Sigmoid colon (tissue), 7 donors: ENCODE data around the gene RIMKLB. TPM values are rescaled to one million over a fixed set of nuclear protein-coding genes. Genes with fewer than 3 reads are reported as not detected.

ENCODE experiments used
- DNase-seq: peaks from one replicate; pipeline ENCODE4 v3.0.0-alpha.2; 2019
- H3K27ac ChIP-seq, 4 donors: fragments of 200-600 bp; sonication (generic); one replicate each; pipeline ENCODE4 v1.5.1; 2016 to 2019; ENCODE audit warnings: mild to moderate bottlenecking in 1 of 4
- H3K27me3 ChIP-seq, 3 donors: fragments of 200-600 bp; sonication (generic); one replicate each; pipeline ENCODE4 v1.5.1; 2019; ENCODE audit warnings: mild to moderate bottlenecking in 1 of 3
- H3K36me3 ChIP-seq, 4 donors: fragments of 200-600 bp; sonication (generic); one replicate each; pipeline ENCODE4 v1.5.1; 2016 to 2019
- H3K4me1 ChIP-seq, 4 donors: fragments of 200-600 bp; sonication (generic); one replicate each; pipeline ENCODE4 v1.5.1; 2017 to 2019
- H3K4me3 ChIP-seq, 4 donors: fragments of 200-600 bp; sonication (generic); one replicate each; pipeline ENCODE4 v1.5.1; 2017 to 2019; ENCODE audit warnings: mild to moderate bottlenecking in 2 of 4, moderate library complexity in 1 of 4
- H3K9me3 ChIP-seq, 4 donors: fragments of 200-600 bp in 3 of 4; sonication (generic) in 3 of 4; one replicate each; pipeline versions ENCODE4 v1.5.1 to v1.6.1; 2013 to 2019
- EP300 ChIP-seq, 4 donors: sonication (generic); formaldehyde crosslinking; IDR thresholded peaks; one replicate each; pipeline ENCODE4 v1.6.1; 2017; ENCODE audit warnings: antibody characterized with exemption in 4 of 4
- POLR2A ChIP-seq, 2 donors: fragments of 450-650 bp; IDR thresholded peaks; one replicate each; pipeline ENCODE4 v1.6.1; 2016; ENCODE audit warnings: antibody characterized with exemption in 2 of 2, mild to moderate bottlenecking in 2 of 2, moderate library complexity in 2 of 2
- POLR2AphosphoS5 ChIP-seq, 4 donors: sonication (generic); formaldehyde crosslinking; IDR thresholded peaks; one replicate each; pipeline ENCODE4 v1.6.1; 2017; ENCODE audit warnings: antibody characterized with exemption in 4 of 4
- WGBS, 2 donors: extraction: QIAGEN DNeasy Blood & Tissue Kit; methylation state at CpG; one replicate each; pipeline ENCODE4 v1.1.7; 2013; 5-methylcytosine and 5-hydroxymethylcytosine counted together
- intact Hi-C: fragments of 100-400 bp; cut with DNase I; formaldehyde crosslinking; loops from one replicate; pipeline ENCODE4 v1.15.1; 2023
- polyA plus RNA-seq, 3 donors: library from polyadenylated mRNA; stranded (reverse); fragments of 200-250 nt; gene quantifications; one replicate each; pipeline ENCODE4 v1.2.3, GENCODE V29; 2013
- total RNA-seq, 4 donors: library from RNA; depleted of rRNA; stranded (reverse); fragments of >200 nt; gene quantifications; one replicate each; pipeline ENCODE4 v1.1.0, GENCODE V29; 2016
- TF ChIP-seq, protein P1 (sequence below), 4 experiments: fragments of 450-650 bp in 3 of 4; fragments of 200-600 bp in 1 of 4; IDR thresholded peaks; one replicate each; pipeline ENCODE4 v1.5.1; 2016 to 2019; ENCODE audit warnings: antibody characterized with exemption in 4 of 4, mild to moderate bottlenecking in 3 of 4, moderate library complexity in 2 of 4
- donor health status: healthy with polysubstance abuse.
- donor health status: Bipolar disorder and iron deficiency.
- donor health status: healthy.

The RIMKLB gene
- total and polyA plus RNA-seq, 7 donors: 0.23 to 60.4 (median 52.3) TPM

- no peak for DNase-seq
- H3K4me1 ChIP-seq: peaks cover 5 to 56% (median 45%) of the 10 kb centered on the region in 4 donors
- no peaks in the 10 kb centered on the region for H3K36me3 ChIP-seq
- TF ChIP-seq POLR2AphosphoS5 (IDR thresholded peaks at IDR 0.05) (no peak), POLR2A (IDR thresholded peaks at IDR 0.05) (no peak), EP300 (IDR thresholded peaks at IDR 0.05) (no peak)
- TF ChIP-seq, protein P1, sequence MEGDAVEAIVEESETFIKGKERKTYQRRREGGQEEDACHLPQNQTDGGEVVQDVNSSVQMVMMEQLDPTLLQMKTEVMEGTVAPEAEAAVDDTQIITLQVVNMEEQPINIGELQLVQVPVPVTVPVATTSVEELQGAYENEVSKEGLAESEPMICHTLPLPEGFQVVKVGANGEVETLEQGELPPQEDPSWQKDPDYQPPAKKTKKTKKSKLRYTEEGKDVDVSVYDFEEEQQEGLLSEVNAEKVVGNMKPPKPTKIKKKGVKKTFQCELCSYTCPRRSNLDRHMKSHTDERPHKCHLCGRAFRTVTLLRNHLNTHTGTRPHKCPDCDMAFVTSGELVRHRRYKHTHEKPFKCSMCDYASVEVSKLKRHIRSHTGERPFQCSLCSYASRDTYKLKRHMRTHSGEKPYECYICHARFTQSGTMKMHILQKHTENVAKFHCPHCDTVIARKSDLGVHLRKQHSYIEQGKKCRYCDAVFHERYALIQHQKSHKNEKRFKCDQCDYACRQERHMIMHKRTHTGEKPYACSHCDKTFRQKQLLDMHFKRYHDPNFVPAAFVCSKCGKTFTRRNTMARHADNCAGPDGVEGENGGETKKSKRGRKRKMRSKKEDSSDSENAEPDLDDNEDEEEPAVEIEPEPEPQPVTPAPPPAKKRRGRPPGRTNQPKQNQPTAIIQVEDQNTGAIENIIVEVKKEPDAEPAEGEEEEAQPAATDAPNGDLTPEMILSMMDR (IDR thresholded peaks at IDR 0.05): no peak
- no peaks in the 10 kb centered on the region for H3K9me3 ChIP-seq
- peak overlapping the region; percentile 39 to 98 (median 96) for H3K27ac ChIP-seq
- H3K27me3 ChIP-seq: no peaks in the 10 kb centered on the region
- H3K4me3 ChIP-seq: no peak overlapping the region
- WGBS, 2 donors: 43 to 83% methylated on average over 4 of the region's 4 CpGs
- intact Hi-C loops: loop anchor here (5.0 kb wide), 2 partner anchors 83 to 662 kb away; no protein-coding TSS in a partner anchor
These were observed 1.9 kb downstream of the RIMKLB start for GRCh38 chr12:8699714-8700113.

DNA sequence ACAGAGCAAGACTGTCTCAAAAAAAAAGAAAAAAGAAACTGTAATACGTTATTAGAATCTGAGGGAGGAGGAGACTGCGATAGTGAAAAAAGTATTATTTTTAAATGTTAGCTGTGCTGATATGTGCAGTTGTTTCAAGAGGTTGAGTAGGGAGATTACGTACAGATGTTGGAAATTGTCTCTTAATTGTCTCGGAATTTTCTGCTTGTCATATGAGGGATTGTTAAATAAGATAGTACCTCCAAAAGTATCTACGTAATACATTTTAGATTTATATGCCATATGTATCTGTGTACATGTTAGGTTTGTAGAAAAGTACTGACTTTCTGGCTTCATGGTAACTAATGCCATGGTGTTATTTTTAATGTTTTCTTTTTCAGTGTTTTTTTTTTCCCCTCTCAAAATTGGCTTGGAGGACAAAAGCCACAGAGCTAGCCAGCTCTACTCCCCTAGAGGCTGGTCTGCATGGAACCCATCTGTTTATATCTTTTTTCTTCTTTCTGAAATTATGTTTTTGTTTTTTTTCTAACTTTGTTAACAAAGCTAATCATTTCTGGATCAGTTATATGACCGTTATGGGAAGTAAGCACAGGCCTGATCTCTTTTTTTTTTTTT, 3.4 kb downstream of the RIMKLB start:
- no peaks in the 10 kb centered on the region for H3K36me3 ChIP-seq
- TF ChIP-seq POLR2AphosphoS5 (IDR thresholded peaks at IDR 0.05) (no peak), EP300 (IDR thresholded peaks at IDR 0.05) (no peak), POLR2A (IDR thresholded peaks at IDR 0.05) (no peak)
- TF ChIP-seq, protein P1 (IDR thresholded peaks at IDR 0.05): no peak
- intact Hi-C loops: loop anchor here (5.0 kb wide), 1 partner anchor 81 kb away; no protein-coding TSS in a partner anchor
- DNase-seq: no peak
- no peaks in the 10 kb centered on the region for H3K27me3 ChIP-seq
- no peaks in the 10 kb centered on the region for H3K9me3 ChIP-seq
- 87 to 93% methylated on average over 6 of the region's 6 CpGs for WGBS, 2 donors
- H3K4me3 ChIP-seq: no peak overlapping the region
- peaks cover 5 to 56% (median 45%) of the 10 kb centered on the region in 4 donors for H3K4me1 ChIP-seq
- peak overlapping the region in 3 of 4 donors; percentile 39 to 98 (median 97) for H3K27ac ChIP-seq

DNA sequence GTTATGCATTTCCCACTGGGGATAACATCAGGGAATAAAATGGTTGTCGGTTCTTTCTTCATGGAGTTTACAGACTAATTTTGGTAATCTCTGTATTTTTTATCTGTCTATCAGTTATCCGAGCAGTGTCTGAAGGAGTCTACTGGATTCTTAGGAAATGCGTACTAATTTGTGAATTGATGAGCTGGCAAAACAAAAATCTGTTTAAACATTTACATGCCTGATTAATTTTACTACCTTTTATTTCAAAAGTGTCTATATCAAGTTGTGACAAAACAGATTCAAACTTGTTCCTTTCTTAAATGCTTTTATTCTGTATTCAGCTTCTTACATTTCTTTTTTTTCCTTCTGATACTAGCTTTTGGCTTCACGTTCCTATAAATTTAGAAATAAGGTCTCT, 4.4 kb downstream of the RIMKLB start:
- Histone ChIP-seq H3K27ac (peak overlapping the region in 2 of 4 donors; percentile 18 to 97), H3K9me3 (no peaks in the 10 kb centered on the region), H3K36me3 (no peaks in the 10 kb centered on the region), H3K4me3 (no peak overlapping the region), H3K27me3 (no peaks in the 10 kb centered on the region), H3K4me1 (peaks cover 5 to 48% (median 42%) of the 10 kb centered on the region in 4 donors)
- intact Hi-C loops: loop anchor here (5.0 kb wide), 1 partner anchor 80 kb away; no protein-coding TSS in a partner anchor
- TF ChIP-seq, protein P1 (IDR thresholded peaks at IDR 0.05): no peak
- TF ChIP-seq POLR2A (IDR thresholded peaks at IDR 0.05): no peak
- TF ChIP-seq EP300 (IDR thresholded peaks at IDR 0.05): no peak
- TF ChIP-seq POLR2AphosphoS5 (IDR thresholded peaks at IDR 0.05): no peak
- 87 to 94% methylated on average over 4 of the region's 4 CpGs for WGBS, 2 donors
- no peak for DNase-seq

- intact Hi-C loops: no loop called here
- H3K4me1 ChIP-seq: peaks cover 0 to 53% (median 13%) of the 10 kb centered on the region in 4 donors
- DNase-seq: no peak
- TF ChIP-seq, protein P1 (IDR thresholded peaks at IDR 0.05): no peak
- peak in 1 of 4 donors; percentile 24 for TF ChIP-seq POLR2AphosphoS5 (IDR thresholded peaks at IDR 0.05)
- peak overlapping the region in 3 of 4 donors; percentile 18 to 36 (median 23) for H3K4me3 ChIP-seq
- H3K9me3 ChIP-seq: no peaks in the 10 kb centered on the region
- H3K27me3 ChIP-seq: no peaks in the 10 kb centered on the region
- 12 to 25% methylated on average over 6 of the region's 6 CpGs for WGBS, 2 donors
- H3K36me3 ChIP-seq: no peaks in the 10 kb centered on the region
- H3K27ac ChIP-seq: peak overlapping the region; percentile 35 to 64 (median 52)
These were observed 11.5 kb downstream of the RIMKLB start for GRCh38 chr12:8709124-8709830.
